ENCODE results near the gene DAND5.

The DAND5 gene

DNA sequence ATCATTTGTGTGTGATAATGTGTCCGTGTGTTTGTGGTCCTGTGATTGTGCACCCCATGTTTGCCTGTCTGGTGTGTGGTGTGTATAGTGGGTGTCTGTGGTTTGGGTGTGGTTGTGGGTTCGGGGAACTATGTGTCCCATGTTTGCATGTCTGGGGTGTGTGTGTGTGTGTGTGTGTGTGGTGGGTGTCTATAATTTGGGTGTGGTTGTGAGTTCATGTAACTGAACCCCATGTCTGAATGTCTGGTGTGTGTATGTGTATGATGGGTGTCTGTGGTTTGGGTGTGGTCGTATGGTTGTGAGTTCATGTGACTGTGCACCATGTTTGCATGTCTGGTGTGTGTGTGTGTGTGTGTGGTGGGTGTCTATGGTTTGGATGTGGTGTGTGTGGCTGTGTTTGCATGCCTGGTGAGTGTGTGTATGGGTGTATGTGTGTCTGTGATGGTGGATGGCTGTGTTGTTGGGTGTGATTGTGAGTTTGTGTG, 14.8 kb downstream of the DAND5 start:
- H3K4me3 ChIP-seq (ENCODE audit: low read depth, low read length), result no peak overlapping the region
- TF ChIP-seq, protein P1, sequence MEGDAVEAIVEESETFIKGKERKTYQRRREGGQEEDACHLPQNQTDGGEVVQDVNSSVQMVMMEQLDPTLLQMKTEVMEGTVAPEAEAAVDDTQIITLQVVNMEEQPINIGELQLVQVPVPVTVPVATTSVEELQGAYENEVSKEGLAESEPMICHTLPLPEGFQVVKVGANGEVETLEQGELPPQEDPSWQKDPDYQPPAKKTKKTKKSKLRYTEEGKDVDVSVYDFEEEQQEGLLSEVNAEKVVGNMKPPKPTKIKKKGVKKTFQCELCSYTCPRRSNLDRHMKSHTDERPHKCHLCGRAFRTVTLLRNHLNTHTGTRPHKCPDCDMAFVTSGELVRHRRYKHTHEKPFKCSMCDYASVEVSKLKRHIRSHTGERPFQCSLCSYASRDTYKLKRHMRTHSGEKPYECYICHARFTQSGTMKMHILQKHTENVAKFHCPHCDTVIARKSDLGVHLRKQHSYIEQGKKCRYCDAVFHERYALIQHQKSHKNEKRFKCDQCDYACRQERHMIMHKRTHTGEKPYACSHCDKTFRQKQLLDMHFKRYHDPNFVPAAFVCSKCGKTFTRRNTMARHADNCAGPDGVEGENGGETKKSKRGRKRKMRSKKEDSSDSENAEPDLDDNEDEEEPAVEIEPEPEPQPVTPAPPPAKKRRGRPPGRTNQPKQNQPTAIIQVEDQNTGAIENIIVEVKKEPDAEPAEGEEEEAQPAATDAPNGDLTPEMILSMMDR (IDR thresholded peaks at IDR 0.05; ENCODE audit: low read depth, low read length), result no peak

DNA sequence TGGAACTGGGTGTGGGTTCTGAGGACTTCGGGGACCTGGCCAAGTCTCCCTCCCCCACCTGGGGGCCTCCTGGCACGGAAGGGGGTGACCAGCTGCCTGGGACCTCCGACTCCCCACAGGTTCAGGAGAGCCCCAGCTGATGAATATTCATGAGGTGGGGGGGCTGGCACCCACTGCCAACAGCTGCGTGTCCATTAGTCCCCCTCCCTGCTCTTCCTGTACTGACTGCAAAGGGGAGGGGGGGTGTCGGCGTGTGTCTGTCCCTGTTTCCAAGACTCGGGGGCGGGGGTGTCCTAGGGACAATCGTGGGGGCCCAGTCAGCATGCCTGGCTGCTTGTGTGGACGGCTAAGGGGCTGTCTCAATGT, 15.3 kb downstream of the DAND5 start:
- TF ChIP-seq, protein P1 (IDR thresholded peaks at IDR 0.05; ENCODE audit: low read depth, low read length), result no peak
- no peak overlapping the region for H3K4me3 ChIP-seq (ENCODE audit: low read depth, low read length)

DNA sequence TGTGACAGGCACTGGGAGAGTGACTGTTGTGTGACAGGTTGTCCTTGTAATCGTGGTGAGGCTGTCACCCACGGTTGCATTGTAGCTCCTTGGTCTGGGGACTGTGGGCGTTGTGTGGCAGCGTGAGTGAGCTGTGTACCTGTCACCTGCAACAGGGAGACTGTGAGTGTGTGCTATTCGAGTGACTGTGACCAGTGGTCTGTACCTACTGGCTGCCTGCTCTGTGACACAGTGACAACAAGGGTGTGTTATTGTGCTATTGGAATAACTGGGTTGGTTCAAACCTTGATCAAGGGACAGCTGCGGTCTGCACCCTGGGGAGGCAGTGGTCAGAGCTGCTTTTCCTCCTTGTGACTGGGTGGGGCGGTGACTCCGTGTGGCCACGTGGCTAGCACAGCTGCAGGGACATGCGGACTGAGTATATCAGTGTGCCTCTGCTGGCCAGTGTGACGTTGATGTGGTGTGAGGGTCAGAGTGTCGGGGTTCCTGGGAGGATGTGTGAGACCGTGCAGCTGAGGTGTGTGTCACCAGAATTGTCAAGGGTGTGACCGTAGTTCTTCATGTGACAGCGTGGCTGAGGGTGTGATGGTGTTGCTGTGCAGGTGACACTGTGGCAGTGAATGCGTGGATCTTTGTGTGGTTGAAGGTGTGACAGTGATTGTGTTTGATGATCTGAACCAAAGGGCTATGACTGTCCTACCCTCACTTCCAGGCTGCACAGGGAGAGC, 15.8 kb downstream of the DAND5 start:
- no peak overlapping the region for H3K4me3 ChIP-seq (ENCODE audit: low read depth, low read length)
- TF ChIP-seq, protein P1 (IDR thresholded peaks at IDR 0.05; ENCODE audit: low read depth, low read length), result no peak

DNA sequence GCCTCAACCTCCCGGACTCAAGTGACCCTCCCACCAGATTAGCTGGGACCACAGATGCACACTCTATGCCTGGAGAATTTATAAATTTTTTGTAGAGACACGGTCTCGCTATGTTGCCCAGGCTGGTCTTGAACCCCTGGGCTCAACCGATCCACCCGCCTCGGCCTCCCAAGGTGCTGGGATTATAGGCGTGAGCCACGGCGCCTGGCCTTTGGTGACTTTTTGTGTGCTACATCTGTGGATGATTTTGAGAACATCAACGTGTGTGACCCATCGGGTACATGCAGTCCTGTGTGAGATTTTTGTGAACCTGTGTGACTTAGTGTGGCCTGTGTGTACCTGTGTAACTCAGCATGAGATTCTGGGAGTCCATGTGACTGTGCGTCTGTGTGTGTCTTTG, 17.4 kb downstream of the DAND5 start:
- H3K4me3 ChIP-seq (ENCODE audit: low read depth, low read length), result no peak overlapping the region
- TF ChIP-seq, protein P1 (IDR thresholded peaks at IDR 0.05; ENCODE audit: low read depth, low read length), result no peak

DNA sequence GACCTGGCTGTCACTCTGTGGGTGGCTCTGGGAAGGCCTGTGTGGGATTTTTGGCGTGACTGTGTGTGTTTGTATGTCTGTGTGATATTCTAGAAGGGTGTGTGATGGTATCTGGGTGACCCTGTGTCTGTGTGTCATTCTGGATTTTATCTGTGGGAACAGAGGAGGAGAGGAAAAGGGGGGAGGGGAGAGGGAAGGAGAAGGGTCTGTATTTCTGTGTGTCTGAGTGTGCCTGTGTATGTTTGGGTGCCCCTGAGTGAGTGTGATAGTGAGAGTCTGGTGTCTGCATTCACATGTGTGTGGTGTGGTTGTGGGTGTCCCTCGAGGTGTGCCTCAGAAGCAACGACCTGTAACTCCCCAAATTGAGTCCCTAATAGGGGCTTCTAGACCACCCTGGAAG, 17.8 kb downstream of the DAND5 start:
- TF ChIP-seq, protein P1 (IDR thresholded peaks at IDR 0.05; ENCODE audit: low read depth, low read length), result no peak
- no peak overlapping the region for H3K4me3 ChIP-seq (ENCODE audit: low read depth, low read length)

DNA sequence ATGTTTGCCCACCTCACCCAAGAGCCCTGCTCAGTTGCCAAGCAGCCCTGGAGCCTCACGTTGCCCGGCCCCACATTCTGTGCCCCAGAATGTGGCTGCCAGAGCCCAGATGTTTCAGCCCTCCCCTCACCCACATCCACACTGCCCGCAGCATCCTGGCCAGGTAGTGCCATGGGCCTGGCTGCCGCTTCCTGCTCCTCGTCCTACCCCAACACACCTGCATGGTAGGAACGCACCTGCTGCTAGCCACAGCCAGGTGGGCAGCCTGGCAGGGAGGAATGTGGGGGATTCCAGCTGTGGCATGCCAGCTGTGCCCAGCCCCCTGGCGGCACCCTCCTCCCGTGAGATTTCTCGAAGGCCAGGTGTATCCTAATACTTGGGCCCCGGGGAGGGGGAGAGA, 18.4 kb downstream of the DAND5 start:
- TF ChIP-seq, protein P1 (IDR thresholded peaks at IDR 0.05; ENCODE audit: low read depth, low read length), result no peak
- no peak overlapping the region for H3K4me3 ChIP-seq (ENCODE audit: low read depth, low read length)

DNA sequence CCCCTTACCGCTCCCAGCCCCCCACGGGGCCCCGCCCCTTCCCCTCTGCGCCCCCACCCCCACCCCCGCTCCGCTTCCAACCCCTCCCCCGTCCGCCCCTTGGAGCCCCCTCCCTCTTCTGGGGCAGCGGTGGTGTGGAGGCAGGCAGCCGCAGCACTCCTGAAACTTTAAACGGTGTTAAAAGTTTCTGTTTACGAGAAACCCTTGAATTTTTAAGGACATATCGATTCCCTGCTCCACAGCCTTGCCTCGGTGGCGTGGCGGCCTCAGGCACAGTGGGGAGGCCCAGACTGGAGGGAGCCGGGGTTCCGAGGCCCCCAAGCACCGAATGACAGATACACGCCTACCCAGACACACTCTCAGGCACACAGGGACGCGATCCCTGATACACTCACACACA, 21.1 kb downstream of the DAND5 start:
- no peak overlapping the region for H3K4me3 ChIP-seq (ENCODE audit: low read depth, low read length)
- TF ChIP-seq, protein P1 (IDR thresholded peaks at IDR 0.05; ENCODE audit: low read depth, low read length), result no peak

Data from WI38 (cell line).